Activated CD8-positive, alpha-beta T cell treated with anti-CD3 and anti-CD28 coated beads for 36 hours (primary cell): ENCODE data around the gene HLA-DQB1. TPM values are rescaled to one million over a fixed set of nuclear protein-coding genes. Genes with fewer than 3 reads are reported as not detected.

Experiments used
- ATAC-seq: fragments of 200-7000 bp; cut with Tn5 transposase; one replicate; pipeline ENCODE4 v1.10.0; 2021; ENCODE audit warnings: mild to moderate bottlenecking, moderate library complexity
- CTCF ChIA-PET: fragments of 350-600 bp; sonication (Branson Sonifier 250); formaldehyde crosslinking; loops from one replicate; lab custom pipeline; 2021; ENCODE audit warnings: antibody characterized with exemption; lab: Charles Lee
- POLR2A ChIA-PET: fragments of 350-600 bp; sonication (Branson Sonifier 250); formaldehyde crosslinking; loops from one replicate; lab custom pipeline; 2021; ENCODE audit warnings: antibody characterized with exemption; lab: Charles Lee
- DNase-seq: peaks from one replicate; pipeline ENCODE4 v3.0.0-alpha.2; 2020
- H3K27ac Mint-ChIP-seq: one replicate; pipeline ENCODE4 v1.8.0; 2021; ENCODE audit warnings: mild to moderate bottlenecking, mixed read lengths
- H3K27me3 Mint-ChIP-seq: one replicate; pipeline ENCODE4 v1.8.0; 2021; ENCODE audit warnings: mixed read lengths
- H3K36me3 Mint-ChIP-seq: one replicate; pipeline ENCODE4 v1.8.0; 2021; ENCODE audit warnings: low read depth, mixed read lengths
- H3K4me1 Mint-ChIP-seq: one replicate; pipeline ENCODE4 v1.8.0; 2021; ENCODE audit warnings: low read depth, mixed read lengths
- H3K4me3 Mint-ChIP-seq: one replicate; pipeline ENCODE4 v1.8.0; 2021; ENCODE audit warnings: mild to moderate bottlenecking, moderate library complexity, mixed read lengths
- H3K9me3 Mint-ChIP-seq: one replicate; pipeline ENCODE4 v1.8.0; 2021; ENCODE audit warnings: mixed read lengths
- intact Hi-C: fragments of 100-400 bp; cut with micrococcal nuclease; formaldehyde crosslinking; loops from one replicate; pipeline ENCODE4 v1.10.0; 2022
- total RNA-seq, 2 experiments: library from RNA; stranded (reverse); gene quantifications; one replicate each; pipeline ENCODE4 v1.2.3, GENCODE V29; 2021
- TF ChIP-seq, protein P1 (sequence below): fragments of 200-600 bp; IDR thresholded peaks from one replicate; pipeline ENCODE4 v1.8.0; 2022; ENCODE audit warnings: antibody characterized with exemption, mild to moderate bottlenecking

HLA-DQB1 gene
- total RNA-seq, 2 experiments from 2014 or later: 5.3 to 6.9 TPM

DNA sequence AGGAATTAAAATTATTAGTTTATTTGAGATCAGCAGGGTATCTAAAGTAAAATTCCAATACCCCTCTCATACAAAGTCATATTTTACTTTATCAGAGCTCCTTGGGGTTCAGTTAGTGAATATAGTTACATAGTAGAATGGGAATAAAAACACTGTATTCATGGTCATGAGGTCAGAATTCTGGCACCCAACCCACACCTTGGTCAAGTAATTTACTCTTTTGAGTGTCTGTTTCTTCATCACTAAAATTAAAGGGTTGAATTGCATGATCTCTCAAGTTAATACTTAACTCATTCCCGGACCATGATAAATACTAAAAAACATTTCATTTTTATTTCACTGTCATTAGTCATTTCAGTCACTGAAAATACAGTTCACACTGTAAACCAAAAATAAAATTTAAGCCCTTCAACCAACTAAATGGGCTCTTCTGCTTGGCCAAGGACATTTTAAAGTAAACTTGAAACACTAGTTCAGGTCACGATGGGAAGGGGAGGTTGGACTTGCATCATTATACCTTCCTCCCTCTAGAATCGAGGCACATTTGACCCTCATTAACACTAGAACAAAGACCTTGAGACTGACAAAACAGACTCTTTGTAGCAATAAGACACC is 55.7 kb downstream of the HLA-DQB1 start:
- POLR2A ChIA-PET: interaction anchor here (0.6 to 1.4 kb wide), 2 partner anchors 11 to 12 kb away, joined by 3 read pairs; no protein-coding TSS in a partner anchor
- no peak for DNase-seq
- H3K4me3 Mint-ChIP-seq: no peak overlapping the region
- H3K27me3 Mint-ChIP-seq: peaks cover 2% of the 10 kb centered on the region
- peak overlapping the region; percentile 11 for H3K27ac Mint-ChIP-seq
- H3K4me1 Mint-ChIP-seq: peaks cover 12% of the 10 kb centered on the region
- no peak for ATAC-seq
- no peaks in the 10 kb centered on the region for H3K9me3 Mint-ChIP-seq
- TF ChIP-seq, protein P1, sequence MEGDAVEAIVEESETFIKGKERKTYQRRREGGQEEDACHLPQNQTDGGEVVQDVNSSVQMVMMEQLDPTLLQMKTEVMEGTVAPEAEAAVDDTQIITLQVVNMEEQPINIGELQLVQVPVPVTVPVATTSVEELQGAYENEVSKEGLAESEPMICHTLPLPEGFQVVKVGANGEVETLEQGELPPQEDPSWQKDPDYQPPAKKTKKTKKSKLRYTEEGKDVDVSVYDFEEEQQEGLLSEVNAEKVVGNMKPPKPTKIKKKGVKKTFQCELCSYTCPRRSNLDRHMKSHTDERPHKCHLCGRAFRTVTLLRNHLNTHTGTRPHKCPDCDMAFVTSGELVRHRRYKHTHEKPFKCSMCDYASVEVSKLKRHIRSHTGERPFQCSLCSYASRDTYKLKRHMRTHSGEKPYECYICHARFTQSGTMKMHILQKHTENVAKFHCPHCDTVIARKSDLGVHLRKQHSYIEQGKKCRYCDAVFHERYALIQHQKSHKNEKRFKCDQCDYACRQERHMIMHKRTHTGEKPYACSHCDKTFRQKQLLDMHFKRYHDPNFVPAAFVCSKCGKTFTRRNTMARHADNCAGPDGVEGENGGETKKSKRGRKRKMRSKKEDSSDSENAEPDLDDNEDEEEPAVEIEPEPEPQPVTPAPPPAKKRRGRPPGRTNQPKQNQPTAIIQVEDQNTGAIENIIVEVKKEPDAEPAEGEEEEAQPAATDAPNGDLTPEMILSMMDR: no peak
- intact Hi-C loops: no loop called here
- H3K36me3 Mint-ChIP-seq: no peaks in the 10 kb centered on the region
- CTCF ChIA-PET: interaction anchor here (1.1 kb wide), 1 partner anchor 89 kb away, joined by 4 read pairs; no protein-coding TSS in a partner anchor

DNA sequence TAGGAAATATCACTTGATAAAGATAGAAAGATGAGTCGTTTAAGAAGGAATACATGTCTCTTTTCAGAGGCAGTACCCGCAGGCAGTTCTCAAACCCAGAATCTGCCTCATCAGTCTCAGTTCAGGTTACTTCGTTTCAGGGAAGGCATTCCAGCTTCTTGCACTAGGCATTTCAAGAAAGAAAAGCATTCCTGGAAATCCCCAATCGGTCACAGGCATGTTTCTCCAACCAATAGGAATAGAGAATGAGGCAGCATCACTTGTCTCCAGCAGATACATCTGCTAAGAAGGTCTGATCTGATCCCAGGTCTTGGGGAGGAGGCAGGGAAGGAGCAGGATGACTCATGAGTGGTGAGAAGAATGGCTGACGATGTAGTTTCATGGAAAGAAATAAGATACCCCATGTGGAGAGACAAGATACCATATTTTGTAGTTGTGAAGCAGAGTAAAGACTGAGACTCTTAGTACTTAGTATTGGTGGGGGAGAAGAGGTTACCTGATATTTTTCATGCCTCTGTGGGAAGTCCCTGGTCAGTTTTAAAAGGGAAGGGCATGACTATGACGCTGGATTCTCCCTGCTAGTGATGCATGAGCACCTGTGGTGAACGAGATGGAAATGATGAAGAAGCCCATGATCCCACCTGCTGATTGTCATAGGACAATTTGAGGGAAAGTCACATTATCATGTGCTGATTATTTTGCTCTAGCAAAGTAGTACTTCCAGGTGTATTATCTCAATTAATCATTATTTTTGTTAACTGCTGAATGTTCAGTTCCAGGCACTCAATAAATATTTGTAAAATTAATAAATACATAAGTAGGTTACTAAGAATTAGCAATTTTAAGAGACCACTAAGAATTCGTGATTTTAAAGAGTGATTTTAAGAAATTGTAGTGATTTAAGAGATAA is 56.5 kb downstream of the HLA-DQB1 start:
- H3K9me3 Mint-ChIP-seq: no peaks in the 10 kb centered on the region
- CTCF ChIA-PET: interaction anchor here (1.1 to 1.5 kb wide), 2 partner anchors 13 to 90 kb away, joined by 4 to 10 read pairs; no protein-coding TSS in a partner anchor
- TF ChIP-seq, protein P1: no peak

More for the DNA sequence above, 56.5 kb downstream of the HLA-DQB1 start:
- Mint-ChIP-seq H3K4me1 (peaks cover 12% of the 10 kb centered on the region), H3K27me3 (peaks cover 3% of the 10 kb centered on the region), H3K4me3 (no peak overlapping the region), H3K27ac (no peak overlapping the region), H3K36me3 (no peaks in the 10 kb centered on the region)
- intact Hi-C loops: no loop called here
- POLR2A ChIA-PET: interaction anchor here (1.4 kb wide), 1 partner anchor 13 kb away, joined by 3 read pairs; no protein-coding TSS in a partner anchor
- ATAC-seq (peak; percentile 98), DNase-seq (peak; percentile 66)

Other genes with a start within 250 kb of the HLA-DQB1 start
- gene HLA-DRA, start 226.8 kb downstream of the HLA-DQB1 start, total RNA-seq: 1 to 10 TPM; 8.6 to 9.2 TPM
- 1 to 10 TPM; 4.9 to 5.9 TPM for gene HLA-DRB5, start 136.4 kb downstream of the HLA-DQB1 start, total RNA-seq
- 10 to 100 TPM; 21.8 to 22.7 TPM for gene HLA-DRB1, start 76.8 kb downstream of the HLA-DQB1 start, total RNA-seq
- gene HLA-DQA1, start 29.3 kb downstream of the HLA-DQB1 start, total RNA-seq: 1 to 10 TPM; 3.4 to 3.9 TPM
- under 1 TPM in 1 of 2 experiments, not detected in 1; 0.18 TPM for gene HLA-DQA2, start 74.7 kb upstream of the HLA-DQB1 start, total RNA-seq
- gene HLA-DQB2, start 96.9 kb upstream of the HLA-DQB1 start, total RNA-seq: under 1 TPM in 1 of 2 experiments, not detected in 1; 0.60 TPM
- 10 to 100 TPM; 10.2 to 11.6 TPM for gene HLA-DOB, start 150.3 kb upstream of the HLA-DQB1 start, total RNA-seq
- 100 to 1,000 TPM; 110 to 113 TPM for gene TAP2, start 172.1 kb upstream of the HLA-DQB1 start, total RNA-seq
- 100 to 1,000 TPM; 370 to 371 TPM for gene PSMB8, start 177.4 kb upstream of the HLA-DQB1 start, total RNA-seq
- gene TAP1, start 187.0 kb upstream of the HLA-DQB1 start, total RNA-seq: 100 to 1,000 TPM; 210 to 211 TPM
- gene PSMB9, start 187.5 kb upstream of the HLA-DQB1 start, total RNA-seq: 100 to 1,000 TPM; 219 to 229 TPM